Inflammatory macrophage (primary cell): ENCODE results near the gene CCDC17.

ENCODE experiments used
- DNase-seq, 2 donors: peaks; one replicate each; pipeline ENCODE4 v3.0.0-alpha.2; 2020 to 2022
- total RNA-seq, 18 experiments: gene quantifications; one replicate each; lab custom pipeline; 2026; ENCODE audit warnings: mixed read lengths in 6 of 18, inconsistent platforms in 2 of 18; lab: John Stamatoyannopoulos, UW

The CCDC17 gene
- total RNA-seq = 1.1 to 6.5 (median 2.9) reads per million in 18 experiments

GRCh38 chr1:45623972-45624371, at the start of gene CCDC17:
Gene CCDC17, minus strand, starts transcription at chr1:45624054. Its CDS starts 145 bp downstream, at chr1:45623909.
- DNase-seq = no peak

GRCh38 chr1:45669859-45670655, 46.2 kb upstream of the CCDC17 start:
- no peak for DNase-seq

GRCh38 chr1:45669379-45669778, 45.5 kb upstream of the CCDC17 start:
- no peak for DNase-seq

GRCh38 chr1:45668526-45668925, 44.7 kb upstream of the CCDC17 start:
- DNase-seq = no peak

- DNase-seq = no peak
These were observed 43.7 kb upstream of the CCDC17 start for GRCh38 chr1:45667321-45668111.

GRCh38 chr1:45666836-45667235, 43.0 kb upstream of the CCDC17 start:
- DNase-seq = no peak

GRCh38 chr1:45660336-45660735, 36.5 kb upstream of the CCDC17 start:
- no peak for DNase-seq

GRCh38 chr1:45659222-45659621, 35.4 kb upstream of the CCDC17 start:
- DNase-seq = no peak

- DNase-seq = no peak
These were observed 34.3 kb upstream of the CCDC17 start for GRCh38 chr1:45658171-45658570.

- no peak for DNase-seq
These were observed 32.8 kb upstream of the CCDC17 start for GRCh38 chr1:45656573-45657226.

- DNase-seq = no peak
These were observed 30.9 kb upstream of the CCDC17 start for GRCh38 chr1:45654540-45655280.

- DNase-seq = peak; percentile 74 to 83
These were observed 23.6 kb upstream of the CCDC17 start for GRCh38 chr1:45647248-45648021.

GRCh38 chr1:45644661-45645060, 20.8 kb upstream of the CCDC17 start:
- DNase-seq = peak in 1 of 2 donors; percentile 30

GRCh38 chr1:45643978-45644377, 20.1 kb upstream of the CCDC17 start:
- no peak for DNase-seq

GRCh38 chr1:45643321-45643720, 19.5 kb upstream of the CCDC17 start:
- DNase-seq = no peak

- no peak for DNase-seq
These were observed 16.4 kb upstream of the CCDC17 start for GRCh38 chr1:45640293-45640692.

GRCh38 chr1:45635211-45635610, 11.4 kb upstream of the CCDC17 start:
- DNase-seq = no peak

GRCh38 chr1:45630429-45630828, 6.6 kb upstream of the CCDC17 start:
- no peak for DNase-seq

GRCh38 chr1:45629035-45629434, 5.2 kb upstream of the CCDC17 start:
- DNase-seq = no peak

GRCh38 chr1:45622524-45623394, 1.1 kb downstream of the CCDC17 start:
- no peak for DNase-seq
